RWPE1 (cell line): ENCODE data around the gene EVL.

ENCODE experiments used
- CTCF ChIA-PET: fragments of 350-600 bp; sonication (Branson Sonifier 250); formaldehyde crosslinking; extraction: SDS; loops from one replicate; lab custom pipeline; 2021; lab: Yijun Ruan, JAX
- POLR2A ChIA-PET: fragments of 400-600 bp; formaldehyde crosslinking; extraction: SDS; loops from one replicate; lab custom pipeline; 2020; ENCODE audit warnings: antibody characterized with exemption; ENCODE audit not compliant: low non-redundant PET; lab: Yijun Ruan, JAX
- DNase-seq: peaks from one replicate; pipeline ENCODE4 v3.0.0; 2012; ENCODE audit warnings: low spot score
- H3K27ac ChIP-seq: fragments of 450-650 bp; 2 replicates; pipeline ENCODE4 v1.5.1; 2017
- TF ChIP-seq, protein P1 (sequence below): fragments of 450-650 bp; conservative IDR thresholded peaks from 2 replicates; pipeline ENCODE4 v1.5.1; 2017; ENCODE audit warnings: low read depth, mild to moderate bottlenecking

Gene EVL

DNA sequence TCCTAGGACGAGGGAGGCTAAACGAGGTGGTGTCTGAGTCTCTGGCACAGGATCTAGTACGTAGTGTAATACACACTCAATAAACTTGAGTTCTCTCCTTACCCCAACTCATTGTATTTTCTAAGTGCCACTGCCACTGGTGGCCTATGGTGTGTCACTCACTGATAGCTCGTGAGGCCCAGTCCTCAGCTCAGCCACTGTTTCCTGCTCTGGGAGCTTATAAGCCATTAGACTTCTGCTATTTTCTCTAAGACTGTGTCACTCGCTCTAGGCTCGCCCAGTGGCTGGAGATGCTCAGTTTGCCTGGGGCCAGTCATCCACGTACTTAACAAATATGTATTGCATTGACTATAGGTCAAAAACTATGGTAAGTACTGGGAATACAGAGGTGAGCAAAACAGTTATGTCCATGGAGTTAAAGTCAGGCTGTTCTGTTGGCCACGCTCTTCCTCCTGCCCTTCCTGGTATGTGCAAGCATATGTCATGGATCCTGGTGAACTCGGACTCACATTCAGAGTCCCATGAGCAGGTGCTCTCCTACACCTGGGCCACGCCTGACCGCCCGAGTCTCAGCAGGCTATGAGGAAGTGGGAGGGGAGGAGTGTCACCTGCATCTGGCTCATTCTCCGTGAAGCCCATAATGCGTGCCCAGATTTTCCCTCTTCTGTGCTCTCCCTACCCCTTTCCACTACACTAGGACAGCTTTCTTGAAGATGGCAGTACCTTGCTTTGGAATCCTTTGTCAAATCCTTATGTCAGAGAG, 52.6 kb downstream of the EVL start:
- POLR2A ChIA-PET, result no interaction called here
- CTCF ChIA-PET, result interaction anchor here (0.6 to 2.1 kb wide), 3 partner anchors 10 to 121 kb away, joined by 3 to 10 read pairs (median 4); no protein-coding TSS in a partner anchor
- DNase-seq, result no peak

DNA sequence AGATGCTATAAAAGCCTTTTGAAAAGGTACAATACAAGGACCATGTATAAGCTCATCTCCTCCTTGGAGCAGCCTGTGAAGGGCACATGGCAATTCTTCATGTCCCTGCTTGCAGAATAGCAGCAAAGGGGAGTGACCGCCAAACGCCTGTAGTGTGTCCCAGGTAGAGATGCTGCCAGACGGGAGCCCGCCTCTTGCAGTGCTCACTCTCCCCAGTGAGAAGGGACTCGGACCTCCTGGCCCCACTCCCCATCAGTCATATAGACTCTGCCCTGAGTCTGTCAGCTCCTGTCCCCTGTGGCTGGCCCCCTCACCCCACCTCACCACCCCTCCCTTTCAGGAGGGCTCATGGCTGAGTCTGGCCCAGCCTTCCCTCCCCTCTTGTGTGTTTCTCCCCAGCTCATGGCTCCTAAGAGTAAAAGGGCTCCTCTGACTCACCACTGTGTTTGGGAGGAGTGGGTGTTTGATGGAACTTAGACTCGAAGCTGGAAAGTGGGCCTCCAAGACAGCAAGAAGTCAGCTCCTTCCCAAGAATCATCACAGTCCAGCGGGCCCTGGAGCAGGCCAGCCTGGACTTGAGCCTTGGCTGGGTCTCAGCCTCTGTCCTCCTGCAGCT, 53.3 kb downstream of the EVL start:
- ChIA-PET CTCF (interaction anchor here (0.6 to 2.1 kb wide), 2 partner anchors 10 to 93 kb away, joined by 3 to 10 read pairs; no protein-coding TSS in a partner anchor), POLR2A (no interaction called here)
- TF ChIP-seq, protein P1, sequence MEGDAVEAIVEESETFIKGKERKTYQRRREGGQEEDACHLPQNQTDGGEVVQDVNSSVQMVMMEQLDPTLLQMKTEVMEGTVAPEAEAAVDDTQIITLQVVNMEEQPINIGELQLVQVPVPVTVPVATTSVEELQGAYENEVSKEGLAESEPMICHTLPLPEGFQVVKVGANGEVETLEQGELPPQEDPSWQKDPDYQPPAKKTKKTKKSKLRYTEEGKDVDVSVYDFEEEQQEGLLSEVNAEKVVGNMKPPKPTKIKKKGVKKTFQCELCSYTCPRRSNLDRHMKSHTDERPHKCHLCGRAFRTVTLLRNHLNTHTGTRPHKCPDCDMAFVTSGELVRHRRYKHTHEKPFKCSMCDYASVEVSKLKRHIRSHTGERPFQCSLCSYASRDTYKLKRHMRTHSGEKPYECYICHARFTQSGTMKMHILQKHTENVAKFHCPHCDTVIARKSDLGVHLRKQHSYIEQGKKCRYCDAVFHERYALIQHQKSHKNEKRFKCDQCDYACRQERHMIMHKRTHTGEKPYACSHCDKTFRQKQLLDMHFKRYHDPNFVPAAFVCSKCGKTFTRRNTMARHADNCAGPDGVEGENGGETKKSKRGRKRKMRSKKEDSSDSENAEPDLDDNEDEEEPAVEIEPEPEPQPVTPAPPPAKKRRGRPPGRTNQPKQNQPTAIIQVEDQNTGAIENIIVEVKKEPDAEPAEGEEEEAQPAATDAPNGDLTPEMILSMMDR, result no peak
- no peak for DNase-seq
- peak overlapping the region; percentile 13; the same call in 1 of the 2 replicates for H3K27ac ChIP-seq

More for the DNA sequence above, 52.6 kb downstream of the EVL start:
- TF ChIP-seq, protein P1, result no peak
- H3K27ac ChIP-seq, result no peak overlapping the region

DNA sequence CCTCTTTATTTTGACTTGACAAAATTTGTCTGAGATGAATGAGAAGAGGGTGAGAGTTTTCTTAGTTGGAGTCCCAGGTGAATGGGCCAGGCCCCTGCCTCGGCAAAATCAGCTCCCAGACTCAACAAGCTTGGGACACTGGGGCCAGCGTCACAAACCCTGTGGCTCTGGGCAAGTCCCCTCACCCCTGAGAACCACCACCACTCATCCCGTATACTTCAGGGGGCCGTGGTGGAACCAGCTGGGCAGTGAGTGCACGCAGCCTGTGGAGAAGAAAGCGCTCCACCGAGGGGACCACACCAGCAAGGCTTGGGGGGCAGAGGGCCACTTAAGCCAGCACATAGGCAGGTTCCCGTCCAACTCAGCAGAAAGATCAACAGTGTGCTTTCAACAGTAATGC, 54.0 kb downstream of the EVL start:
- TF ChIP-seq, protein P1, result no peak
- no peak for DNase-seq
- POLR2A ChIA-PET, result no interaction called here
- CTCF ChIA-PET, result no interaction called here
- H3K27ac ChIP-seq, result no peak overlapping the region

DNA sequence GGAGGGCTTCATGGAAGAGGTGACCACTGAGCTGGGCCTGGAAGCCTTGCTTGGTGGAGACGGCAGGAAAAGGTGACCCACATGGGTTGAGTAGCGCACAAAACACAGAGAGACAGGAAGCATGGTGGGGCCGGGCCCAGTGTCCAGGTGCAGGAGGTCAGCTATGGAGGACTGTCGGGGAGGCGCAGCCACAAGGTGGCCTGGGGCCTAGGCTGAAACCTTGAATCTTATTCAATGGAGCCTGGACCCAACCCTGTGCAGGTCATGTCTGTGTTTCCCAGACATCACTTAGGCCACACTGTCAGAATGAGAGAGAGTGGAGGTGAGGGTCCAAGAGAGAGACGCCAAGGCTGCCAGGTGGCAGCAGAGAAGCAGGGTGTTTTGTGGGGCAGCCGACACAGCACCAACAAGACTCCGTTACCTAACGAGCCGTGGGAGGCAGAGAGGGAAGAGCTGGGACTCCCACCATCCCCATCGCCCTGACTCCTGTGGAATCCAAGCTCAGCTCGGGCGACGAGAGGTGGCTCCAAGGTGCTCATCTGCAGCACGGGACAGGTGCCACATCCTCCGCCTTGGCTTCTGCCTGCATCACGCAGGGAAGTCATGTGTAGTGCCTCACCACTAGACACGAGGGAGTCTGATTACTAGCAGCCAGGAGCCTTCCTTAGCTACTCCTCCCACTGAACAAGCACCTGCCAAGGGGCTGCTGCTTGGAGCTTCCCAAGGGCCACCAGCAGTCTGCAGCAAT, 55.5 kb downstream of the EVL start:
- no peak overlapping the region for H3K27ac ChIP-seq
- ChIA-PET POLR2A (no interaction called here), CTCF (interaction anchor here (0.5 to 0.8 kb wide), 3 partner anchors 48 to 438 kb away, joined by 3 to 4 read pairs (median 3); no protein-coding TSS in a partner anchor)
- DNase-seq, result no peak
- TF ChIP-seq, protein P1, result no peak

DNA sequence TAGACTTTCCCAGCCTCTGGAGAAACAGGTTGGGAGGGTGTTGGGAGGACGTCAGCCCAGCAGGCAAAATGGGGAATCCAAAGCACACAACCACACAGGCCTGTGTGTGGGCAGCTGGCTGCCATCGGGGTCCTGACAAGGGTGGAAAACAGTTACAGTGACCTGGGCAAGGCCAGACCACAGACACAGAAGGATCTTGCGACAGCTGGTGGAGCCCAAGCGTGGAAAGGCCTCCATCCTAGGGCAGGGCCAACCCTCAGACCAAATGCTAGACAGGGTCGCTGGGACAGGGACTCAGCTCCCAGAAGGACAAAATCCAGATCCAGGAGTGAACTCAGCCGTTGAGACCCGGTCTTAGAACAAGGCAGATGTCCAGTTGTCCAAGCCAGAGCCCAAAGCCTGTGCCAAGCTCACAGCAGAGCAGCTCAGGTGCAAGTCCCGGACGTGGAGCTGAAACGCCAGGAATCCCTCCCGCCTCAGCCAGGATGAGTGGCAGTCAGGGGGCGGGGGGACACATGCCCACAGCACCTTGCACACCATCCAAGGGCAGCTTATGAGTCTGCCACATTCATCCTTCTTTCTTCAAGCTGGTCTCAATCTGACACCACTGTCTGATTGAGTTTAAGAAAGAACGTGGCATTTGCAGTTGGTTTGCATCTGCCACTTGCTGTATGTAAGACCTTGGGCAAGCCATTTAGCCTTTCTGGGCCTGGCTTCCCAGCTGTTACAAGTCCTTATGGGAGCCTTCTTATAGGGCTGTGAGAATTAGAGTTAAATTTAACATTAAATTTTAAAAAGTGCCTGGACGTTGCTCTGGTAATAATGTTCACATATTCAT, 56.6 kb downstream of the EVL start:
- TF ChIP-seq, protein P1, result no peak

More for the DNA sequence above, 56.6 kb downstream of the EVL start:
- POLR2A ChIA-PET, result no interaction called here
- no peak for DNase-seq
- CTCF ChIA-PET, result interaction anchor here (0.8 kb wide), 1 partner anchor 49 kb away, joined by 3 read pairs; no protein-coding TSS in a partner anchor
- H3K27ac ChIP-seq, result no peak overlapping the region
